SK-N-SH (cell line): Measurements from ENCODE around the gene PDCD11.
A peak's percentile ranks its signal among the peaks of the same experiment; 100 is the strongest.

Experiments used
- EZH2phosphoT487 ChIP-seq: fragments of 200-600 bp; sonication (generic); IDR thresholded peaks from 2 replicates; pipeline ENCODE4 v1.6.1; 2017; ENCODE audit warnings: low read depth, mixed run types, mild to moderate bottlenecking, antibody characterized with exemption, moderate library complexity, borderline replicate concordance
- POLR2AphosphoS5 ChIP-seq: IDR thresholded peaks from 2 replicates; pipeline ENCODE4 v1.6.1; 2012; ENCODE audit warnings: low read depth, low read length
- RAD21 ChIP-seq: IDR thresholded peaks from 2 replicates; pipeline ENCODE4 v1.6.1; 2012; ENCODE audit warnings: mild to moderate bottlenecking, low read length
- TF ChIP-seq, protein P1 (sequence below): fragments of 200-600 bp; sonication (generic); IDR thresholded peaks from 2 replicates; pipeline ENCODE4 v1.6.1; 2017; ENCODE audit warnings: antibody characterized with exemption, mild to moderate bottlenecking, moderate library complexity

DNA sequence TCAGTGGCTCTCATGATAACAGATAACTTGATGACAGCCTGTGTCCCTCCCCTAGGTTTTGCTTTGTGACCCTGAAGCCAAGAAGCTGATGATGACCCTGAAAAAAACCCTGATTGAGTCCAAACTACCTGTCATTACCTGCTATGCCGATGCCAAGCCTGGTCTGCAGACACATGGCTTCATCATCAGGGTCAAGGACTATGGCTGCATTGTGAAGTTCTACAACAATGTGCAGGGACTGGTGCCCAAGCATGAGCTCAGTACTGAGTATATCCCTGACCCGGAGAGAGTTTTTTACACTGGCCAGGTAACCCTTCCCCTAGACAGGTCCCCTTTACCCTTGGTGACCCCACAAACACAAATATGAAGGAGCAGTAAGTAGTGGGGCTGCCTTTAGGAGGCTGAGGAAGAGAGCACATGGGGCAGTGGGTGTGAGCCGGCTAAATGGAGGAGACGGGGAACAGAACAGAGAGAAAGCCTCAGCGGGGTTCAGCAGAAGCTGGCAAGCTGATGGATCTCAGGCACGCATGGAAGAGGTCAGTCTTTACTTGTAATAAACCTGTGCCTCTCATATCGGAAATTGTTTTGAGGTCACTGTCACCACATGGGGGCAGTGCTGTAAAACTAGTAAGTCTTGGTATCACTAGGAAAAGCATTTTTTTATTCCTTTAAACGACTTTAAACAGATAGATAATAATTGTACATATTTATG lies 20.2 kb downstream of the PDCD11 start:
- no peak for TF ChIP-seq EZH2phosphoT487
- TF ChIP-seq, protein P1, sequence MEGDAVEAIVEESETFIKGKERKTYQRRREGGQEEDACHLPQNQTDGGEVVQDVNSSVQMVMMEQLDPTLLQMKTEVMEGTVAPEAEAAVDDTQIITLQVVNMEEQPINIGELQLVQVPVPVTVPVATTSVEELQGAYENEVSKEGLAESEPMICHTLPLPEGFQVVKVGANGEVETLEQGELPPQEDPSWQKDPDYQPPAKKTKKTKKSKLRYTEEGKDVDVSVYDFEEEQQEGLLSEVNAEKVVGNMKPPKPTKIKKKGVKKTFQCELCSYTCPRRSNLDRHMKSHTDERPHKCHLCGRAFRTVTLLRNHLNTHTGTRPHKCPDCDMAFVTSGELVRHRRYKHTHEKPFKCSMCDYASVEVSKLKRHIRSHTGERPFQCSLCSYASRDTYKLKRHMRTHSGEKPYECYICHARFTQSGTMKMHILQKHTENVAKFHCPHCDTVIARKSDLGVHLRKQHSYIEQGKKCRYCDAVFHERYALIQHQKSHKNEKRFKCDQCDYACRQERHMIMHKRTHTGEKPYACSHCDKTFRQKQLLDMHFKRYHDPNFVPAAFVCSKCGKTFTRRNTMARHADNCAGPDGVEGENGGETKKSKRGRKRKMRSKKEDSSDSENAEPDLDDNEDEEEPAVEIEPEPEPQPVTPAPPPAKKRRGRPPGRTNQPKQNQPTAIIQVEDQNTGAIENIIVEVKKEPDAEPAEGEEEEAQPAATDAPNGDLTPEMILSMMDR: peak; percentile 79
- no peak for TF ChIP-seq POLR2AphosphoS5
- TF ChIP-seq RAD21: peak; percentile 69
